ENCODE data around the gene ATP2A3.
"Not testable (repeated sequence)": the region's sequence is repeated elsewhere in the genome, so short reads cannot be mapped to it uniquely, and the experiment has no call there.

The ATP2A3 gene

DNA sequence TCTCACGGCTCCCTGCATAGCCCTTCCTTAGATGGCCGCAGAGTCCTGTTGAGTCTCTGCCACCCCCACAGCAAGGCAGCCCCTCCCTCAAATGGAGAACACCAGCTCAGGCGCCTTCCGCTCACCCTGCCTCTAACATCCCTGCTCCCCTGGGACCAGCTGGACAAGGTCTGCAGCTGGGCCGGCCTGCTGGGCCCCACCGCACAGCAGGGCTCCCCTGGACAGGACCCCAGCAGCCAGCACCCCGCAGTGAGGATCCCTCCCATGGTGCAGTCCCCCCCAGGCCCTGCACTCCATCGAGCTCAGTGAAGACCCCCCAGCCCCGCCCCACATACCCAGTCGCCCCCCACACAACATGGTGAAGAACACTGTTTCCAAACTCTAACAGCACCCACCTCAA is 10.2 kb downstream of the ATP2A3 start:
- no peak for DNase-seq

DNA sequence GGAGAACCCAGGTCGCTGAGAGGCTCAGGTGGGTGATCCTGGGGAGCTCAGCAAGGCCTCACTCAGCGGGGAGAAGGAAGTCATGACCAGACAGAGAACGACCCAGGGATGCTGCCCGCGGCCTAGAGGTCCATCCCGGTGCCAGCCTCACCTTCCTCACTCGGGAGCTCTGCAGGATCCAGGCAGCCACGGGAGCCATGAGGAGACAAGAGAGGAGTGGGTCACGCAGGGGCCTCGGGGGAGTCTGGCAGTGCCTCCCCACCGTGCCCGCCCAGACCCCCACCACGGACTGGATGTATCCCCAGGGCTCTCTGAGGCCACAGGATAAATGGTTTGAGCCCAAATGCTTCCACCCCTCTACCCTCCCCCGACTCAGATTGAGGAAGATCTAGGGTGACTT is 10.7 kb downstream of the ATP2A3 start:
- no peak for DNase-seq

DNA sequence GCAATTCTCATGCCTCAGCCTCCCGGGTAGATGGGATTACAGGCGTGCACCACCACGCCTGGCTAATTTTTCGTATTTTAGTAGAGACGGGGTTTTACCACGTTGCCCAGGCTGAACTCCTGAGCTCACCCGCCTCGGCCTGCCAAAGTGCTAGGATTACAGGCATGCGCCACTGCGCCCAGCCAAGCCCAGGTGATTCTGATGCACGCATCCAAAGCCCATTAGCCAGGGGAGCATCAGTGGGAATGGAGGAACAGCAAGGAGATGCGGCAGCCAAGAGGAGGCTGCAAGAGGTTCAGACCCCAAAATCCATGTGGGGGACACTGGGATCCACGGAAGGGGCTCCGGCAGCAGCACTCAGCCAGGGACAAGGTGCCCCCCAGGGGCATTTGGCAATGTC is 12.1 kb downstream of the ATP2A3 start:
- no peak for DNase-seq

DNA sequence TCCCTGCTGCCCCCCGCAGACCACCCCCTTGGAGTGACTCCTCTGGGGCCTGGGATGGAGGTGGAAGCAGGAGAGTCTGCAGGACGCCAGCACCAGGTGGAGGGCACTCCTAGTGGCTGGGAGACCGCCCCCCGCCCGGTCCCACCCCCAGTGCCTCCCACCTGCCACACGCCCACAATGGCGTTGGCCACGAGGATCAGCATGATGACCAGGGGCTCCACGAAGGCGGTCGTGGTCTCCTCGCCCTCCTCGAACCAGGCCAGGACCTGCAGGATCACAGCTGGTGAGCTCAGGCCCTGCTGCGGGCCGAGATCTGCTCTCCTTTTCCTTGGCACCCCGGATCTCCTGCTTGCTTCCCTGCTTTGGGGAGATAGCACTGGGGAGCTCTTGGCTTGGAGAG is 12.8 kb downstream of the ATP2A3 start:
- DNase-seq, result no peak

DNA sequence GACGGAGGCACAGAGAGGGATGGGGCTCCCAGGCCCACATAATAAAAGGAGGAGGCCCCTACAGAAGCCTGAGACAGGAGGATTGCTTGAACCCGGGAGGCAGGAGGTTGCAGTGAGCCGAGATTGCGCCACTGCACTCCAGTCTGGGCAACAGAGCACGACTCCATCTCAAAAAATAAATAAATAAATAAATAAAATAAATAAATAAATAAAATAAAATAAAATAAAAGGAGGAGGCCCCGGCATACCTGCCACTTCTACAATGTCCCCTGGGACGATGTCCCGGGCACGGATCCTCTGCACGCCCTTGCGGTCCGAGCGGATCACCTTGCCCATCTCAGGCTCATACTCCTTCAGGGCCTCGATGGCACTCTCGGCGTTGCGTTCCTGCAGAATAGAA is 13.2 kb downstream of the ATP2A3 start:
- no peak for DNase-seq

DNA sequence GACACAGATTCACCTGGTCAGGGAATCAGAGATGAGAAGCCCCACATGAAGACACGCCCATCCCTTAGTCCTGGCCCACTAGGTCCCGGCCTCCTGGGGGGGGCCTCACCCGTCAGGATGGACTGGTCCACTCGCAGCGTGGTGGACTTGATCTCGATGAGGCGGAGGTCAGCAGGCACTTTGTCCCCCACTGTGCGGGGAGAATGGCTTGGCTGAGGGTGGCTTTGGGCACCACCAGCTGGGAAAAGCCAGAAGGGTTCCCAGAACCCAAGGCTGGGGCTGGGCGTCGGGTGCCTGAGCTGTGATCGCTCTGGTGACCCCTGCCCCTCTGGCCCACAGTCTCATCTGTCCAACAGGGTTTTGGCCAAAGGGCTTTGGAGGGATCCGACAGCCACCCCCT is 13.7 kb downstream of the ATP2A3 start:
- DNase-seq, result no peak

DNA sequence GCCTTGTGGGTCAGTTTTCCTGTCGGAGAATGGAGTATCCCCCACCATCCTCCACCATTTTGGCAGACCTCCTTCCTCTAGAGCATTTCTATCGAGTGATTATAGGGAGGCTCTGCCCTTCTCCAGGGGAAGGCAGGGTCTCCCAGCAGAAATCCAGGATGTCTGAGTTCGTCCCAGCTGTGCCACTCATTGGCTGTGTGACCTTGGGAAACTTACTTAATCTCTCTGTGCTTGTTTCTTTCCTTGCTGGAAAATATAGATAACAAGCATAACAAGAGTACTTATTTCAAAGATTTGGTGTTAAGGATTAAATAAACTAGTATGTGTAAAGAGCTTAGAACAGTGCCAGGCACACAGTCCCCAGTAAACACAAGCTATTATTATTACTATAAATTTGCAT is 14.8 kb downstream of the ATP2A3 start:
- DNase-seq, result no peak

DNA sequence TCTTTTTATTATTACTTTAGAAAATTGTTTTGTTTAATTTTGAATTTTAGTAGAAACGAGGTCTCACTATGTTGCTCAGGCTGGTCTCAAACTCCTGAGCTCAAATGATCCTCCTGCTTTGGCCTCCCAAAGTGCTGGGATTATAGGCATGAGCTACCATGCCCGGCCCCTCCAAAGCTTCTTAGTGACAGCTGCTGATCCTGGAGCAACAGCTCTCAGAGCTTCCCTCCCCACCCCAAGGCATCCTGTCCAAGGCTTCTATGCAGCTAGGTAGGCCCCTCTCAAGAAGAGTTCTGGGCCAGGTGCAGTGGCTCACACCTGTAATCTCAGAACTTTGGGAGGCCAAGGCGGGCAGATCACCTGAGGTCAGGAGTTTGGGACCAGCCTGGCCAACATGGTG is 15.7 kb downstream of the ATP2A3 start:
- not testable (repeated sequence) for DNase-seq

DNA sequence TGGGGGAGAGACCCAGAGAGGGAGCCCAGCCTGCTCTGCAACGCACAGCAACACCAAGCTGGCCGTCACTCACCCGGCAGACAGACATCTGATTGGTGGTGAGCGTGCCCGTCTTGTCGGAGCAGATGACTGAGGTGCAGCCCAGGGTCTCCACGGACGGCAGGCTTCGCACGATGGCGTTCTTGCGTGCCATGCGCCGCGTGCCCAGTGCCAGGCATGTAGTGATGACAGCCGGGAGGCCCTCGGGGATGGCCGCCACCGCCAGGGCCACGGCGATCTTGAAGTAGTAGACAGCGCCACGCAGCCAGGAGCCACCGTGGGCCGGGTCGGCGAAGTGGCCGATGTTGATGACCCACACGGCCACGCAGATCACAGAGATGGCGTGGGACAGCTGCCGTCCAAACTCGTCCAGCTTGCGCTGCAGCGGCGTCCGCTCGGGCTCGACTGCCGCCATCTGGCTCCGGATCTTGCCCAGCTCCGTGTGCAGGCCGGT is 16.9 kb downstream of the ATP2A3 start:
- DNase-seq, result no peak

DNA sequence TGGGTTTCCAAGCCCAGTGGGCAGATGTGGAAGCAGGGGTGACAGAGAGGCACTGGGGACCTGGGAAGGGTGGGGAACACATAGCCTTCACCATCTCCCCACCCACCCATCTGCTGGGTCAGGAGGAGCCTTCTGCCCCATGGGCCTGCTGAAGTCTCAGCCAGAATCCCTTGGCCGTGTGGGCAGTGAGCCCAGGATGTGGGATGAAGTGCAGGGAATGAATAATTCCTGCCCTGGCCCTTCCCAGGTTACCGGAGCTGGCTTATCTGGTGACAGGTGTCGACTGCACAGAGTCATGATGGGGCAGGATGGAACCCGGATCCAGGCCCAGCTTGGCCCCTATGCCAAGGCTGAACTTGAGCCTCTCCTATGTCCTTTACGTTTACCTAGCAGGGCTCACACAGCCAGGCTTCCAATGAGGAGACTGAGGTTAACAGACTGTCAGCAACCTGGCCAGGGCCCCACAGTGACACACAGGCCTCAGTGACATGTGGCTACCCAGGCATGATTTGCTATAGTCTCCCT is 17.5 kb downstream of the ATP2A3 start:
- no peak for DNase-seq

DNA sequence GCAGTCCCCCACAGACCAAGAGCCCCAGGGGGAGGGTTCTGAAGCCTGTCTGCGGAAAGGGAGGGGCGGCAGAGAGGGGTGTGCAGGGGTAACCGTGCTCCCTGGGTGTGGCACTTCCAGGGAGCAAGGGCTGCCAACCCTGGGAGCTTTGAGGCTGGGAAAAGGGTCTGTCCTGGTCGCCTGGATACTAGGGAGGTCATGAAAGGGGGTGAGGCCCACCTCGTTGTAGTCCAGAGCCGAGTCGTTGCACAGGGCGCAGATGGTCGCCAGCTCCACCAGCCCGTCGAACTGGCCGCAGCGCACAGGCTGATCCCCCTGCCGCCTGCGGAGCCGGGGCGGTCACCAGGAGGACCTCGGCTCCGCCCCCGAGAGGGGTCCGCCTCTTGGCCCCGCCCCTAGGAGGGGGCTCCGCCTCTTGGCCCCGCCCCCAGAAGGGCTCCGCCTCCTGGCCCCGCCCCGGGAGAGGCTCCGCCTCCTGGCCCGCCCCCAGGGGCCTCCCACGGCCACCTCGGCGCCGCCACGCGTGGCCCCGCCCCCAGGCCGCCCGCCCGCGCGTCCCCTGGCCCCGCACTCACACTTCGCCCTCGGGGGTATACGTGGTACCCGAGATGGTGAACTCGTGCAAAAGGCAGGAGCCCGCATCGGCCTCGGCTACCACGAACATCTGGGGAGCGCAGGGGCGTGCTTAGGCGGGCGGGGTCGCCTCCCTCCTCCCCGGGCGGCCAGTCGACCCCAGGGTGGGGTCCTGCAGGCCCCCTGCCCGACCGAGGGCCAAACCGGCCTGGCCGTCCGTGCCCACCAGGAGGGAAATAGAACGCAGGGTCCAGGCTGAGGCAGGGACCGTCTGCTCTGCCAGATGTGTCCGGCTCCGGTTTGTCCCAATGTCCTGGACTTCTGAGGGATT is 19.5 kb downstream of the ATP2A3 start:
- DNase-seq, result peak; percentile 23

DNA sequence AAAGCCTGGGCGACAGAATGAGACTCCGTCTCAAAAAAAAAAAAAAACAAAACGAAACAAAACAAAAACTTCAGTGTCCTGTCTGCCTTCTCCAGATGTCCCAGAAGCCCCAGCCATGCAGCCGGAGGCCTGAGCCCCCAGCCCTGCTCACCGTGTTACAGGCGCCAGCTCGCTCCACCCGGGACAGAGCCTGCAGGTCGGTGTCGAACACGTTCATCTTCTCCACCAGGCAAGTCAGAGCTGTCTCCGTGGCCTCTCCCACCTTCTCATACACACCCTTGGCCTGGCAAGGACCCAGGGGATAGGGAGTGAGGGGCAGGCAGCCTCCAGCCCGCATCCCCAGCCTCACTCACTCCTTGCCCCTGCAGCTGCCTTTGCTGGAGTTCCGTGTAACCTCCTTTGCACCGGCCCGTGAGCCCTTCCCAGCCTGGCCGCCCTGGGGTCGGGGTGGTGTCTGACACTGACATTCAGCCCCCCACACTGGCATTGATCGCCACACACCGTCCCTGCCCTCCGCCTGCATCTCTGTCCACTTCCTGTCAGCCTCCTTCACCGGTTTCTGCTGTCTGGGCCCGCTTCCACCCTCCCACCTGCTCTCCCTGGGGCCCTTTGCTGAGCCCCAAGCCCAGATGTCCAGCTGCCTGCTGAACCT is 20.9 kb downstream of the ATP2A3 start:
- no peak for DNase-seq

DNA sequence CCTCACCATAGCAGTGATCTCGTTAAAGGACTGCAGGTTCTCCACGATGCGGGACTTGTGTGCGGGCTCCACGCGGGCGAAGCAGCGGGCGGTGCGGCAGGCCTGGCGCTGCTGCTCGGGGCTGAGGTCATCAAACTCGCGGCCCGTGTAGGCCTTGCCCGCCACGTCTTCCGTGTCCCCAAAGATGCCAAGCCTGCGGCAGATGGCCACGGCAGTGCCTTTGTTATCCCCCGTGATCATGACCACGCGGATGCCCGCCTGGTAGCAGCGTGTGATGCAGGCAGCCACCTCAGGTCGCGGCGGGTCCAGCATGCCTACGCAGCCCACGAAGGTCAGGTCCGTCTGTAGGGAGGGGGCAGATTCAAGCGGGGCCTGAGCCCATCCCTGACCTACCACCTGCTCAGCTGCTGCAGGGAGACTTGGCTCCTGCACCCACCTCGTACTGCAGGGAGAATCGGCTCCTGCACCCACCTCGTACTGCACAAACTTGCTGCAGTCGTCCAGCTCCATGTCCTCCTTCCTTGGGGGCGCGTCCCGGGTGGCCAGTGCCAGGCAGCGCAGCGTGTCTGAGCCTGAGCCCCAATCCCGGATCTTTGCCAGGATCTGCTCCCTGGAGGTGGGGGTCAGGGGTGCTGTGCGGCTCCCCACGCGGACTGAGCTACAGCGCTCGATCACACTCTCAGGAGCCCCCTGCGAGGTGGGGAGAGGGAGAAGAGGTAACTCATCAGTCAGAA is 23.1 kb downstream of the ATP2A3 start:
- no peak for DNase-seq

DNA sequence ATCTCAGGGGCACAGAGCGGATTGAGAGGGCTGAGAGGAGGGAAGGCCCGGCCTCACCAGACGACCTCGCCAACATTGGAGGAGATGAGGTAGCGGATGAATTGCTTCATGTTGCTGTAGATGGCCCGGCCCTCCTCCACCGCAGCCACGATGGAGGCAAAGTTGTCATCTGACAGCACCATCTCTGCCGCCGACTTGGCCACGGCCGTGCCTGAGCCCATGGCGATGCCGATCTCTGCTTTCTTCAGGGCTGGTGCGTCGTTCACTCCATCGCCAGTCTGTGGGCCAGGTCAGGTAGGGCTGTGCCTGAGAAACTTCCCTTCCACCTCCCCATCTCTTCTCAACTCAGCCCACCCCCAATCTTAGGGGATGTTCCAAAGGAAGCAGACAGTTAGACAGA is 26.9 kb downstream of the ATP2A3 start:
- no peak for DNase-seq

DNA sequence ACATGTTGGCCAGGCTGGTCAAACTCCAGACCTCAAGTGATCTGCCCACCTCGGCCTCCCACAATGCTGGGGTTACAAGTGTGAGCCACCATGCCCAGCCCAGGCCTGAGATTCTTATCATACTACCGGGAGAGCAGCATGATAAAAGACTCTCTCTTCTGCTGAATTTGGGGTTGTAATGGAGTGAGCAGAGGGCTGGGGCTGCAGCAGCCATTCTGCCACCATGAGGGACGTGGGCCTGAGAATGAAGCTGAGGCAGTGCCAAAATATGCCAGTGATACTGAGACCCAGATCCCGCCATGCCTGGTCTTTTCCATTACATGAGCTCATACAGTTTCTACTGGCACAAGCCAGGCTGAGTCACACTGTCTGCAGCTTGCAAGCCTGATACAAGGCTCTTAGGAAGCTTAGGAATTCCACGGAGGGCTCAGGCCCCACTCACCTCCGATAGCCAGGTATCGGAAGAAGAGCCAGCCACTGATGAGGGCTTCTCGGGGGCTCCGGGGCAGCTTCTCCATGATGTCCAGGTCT is 28.3 kb downstream of the ATP2A3 start:
- no peak for DNase-seq

DNA sequence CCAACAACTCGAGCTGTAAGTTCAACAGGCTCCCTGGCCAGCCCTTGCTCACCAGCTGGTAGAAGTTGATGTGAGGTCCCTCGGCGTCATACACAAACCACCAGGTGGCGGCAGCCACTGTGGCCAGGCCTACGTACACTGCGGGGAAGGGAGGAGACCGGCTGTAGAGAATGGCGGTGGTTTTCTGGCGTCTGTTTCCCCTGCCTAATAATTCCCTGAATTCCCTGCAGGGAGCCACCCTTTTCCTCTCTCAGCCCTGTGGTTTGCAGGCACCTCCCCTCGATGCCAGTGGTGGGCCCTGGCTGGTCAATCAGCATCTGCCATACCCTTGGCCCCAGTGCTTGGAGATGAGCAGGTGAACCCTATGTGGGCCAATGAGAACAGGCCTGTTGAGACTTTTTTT is 29.1 kb downstream of the ATP2A3 start:
- no peak for DNase-seq

DNA sequence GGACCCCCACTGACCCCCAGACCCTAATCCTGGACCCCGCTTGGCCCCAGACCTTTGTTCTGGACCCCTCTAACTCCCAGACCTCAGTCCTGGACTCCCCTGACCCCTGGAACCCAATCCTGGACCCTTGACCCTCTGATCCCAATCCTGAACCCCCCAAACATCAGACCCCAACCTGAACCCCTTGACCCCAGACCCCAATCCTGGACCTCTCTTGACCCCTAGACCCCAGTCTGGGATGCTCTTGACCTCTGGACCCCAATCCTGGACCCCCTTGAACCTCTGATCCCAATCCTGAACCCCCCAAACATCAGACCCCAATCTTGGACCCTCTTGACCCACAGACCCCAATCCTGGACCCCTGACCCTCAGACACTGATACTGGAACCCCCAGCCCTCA is 34.5 kb downstream of the ATP2A3 start:
- DNase-seq, result no peak

DNA sequence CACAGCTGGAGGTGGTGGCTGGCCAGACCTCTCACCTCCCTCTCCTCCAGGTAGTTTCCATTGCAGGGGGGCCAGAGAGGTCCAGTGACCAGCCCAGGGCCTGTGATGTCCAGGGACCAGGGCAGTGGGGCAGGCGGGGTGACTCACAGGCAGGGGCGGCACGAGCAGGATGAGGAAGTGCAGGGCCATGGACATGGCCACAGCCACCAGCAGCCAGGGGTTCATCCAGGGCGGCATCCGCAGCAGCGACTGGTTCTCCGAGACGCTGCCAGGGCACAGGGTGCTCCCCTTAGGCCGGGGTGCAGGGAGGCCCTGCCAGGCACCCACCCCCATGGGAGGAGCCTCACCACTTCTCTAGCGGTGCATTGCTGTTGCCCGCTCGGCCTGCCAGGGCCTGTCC is 35.1 kb downstream of the ATP2A3 start:
- DNase-seq, result no peak

DNA sequence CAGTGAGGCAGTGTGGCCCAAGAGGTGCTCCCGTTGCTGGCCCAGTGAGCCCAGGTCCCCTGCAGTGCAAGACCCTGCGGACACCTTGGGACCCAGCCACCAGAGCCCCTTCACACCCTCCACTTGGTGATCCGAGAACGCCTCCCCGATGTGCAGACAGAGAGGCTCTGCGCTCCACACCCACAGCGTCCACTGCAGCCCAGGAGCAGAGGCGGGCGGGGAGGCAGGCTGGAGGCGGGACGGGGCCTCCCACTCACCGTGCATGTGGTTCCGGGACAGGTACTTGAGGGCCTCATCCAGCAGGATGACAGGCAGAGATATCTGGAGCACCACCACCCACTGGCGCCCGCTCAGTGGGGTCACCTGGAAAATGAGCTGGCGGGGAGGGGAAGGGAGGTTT is 35.8 kb downstream of the ATP2A3 start:
- no peak for DNase-seq

DNA sequence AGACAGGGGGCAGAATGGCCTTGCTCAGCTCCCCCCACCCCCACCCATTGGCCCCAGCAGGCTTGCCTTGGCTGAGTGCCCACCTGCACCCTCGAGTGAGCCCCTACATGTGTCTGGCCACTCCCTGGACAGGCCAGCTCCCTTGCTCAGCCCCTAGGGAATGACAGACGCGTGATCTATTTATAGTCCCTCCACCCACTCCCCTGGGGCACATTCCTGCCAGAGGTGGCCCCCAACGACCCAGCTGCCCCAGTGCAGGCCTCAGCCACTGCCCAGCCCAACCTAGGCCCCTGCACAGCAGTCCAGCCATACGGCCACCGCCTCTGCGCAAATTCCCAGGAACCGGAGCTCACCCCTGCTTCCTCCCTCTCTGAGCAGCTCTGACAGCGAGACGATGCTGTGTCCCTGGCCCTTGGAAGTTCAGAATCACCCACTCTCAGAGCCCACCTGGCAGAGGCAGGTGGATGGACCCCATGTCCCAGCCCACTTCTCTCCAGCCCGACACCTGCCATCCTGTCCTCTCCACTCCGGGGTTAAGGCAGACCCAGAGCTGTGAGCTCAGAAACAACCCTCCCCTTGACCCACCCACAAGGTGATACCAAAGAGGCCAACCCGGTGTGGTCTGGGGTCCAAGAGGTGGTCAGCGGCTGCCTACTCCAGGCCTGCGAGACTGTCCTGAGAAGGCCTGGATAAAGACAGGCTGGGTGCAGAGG is 36.5 kb downstream of the ATP2A3 start:
- DNase-seq, result no peak

DNA sequence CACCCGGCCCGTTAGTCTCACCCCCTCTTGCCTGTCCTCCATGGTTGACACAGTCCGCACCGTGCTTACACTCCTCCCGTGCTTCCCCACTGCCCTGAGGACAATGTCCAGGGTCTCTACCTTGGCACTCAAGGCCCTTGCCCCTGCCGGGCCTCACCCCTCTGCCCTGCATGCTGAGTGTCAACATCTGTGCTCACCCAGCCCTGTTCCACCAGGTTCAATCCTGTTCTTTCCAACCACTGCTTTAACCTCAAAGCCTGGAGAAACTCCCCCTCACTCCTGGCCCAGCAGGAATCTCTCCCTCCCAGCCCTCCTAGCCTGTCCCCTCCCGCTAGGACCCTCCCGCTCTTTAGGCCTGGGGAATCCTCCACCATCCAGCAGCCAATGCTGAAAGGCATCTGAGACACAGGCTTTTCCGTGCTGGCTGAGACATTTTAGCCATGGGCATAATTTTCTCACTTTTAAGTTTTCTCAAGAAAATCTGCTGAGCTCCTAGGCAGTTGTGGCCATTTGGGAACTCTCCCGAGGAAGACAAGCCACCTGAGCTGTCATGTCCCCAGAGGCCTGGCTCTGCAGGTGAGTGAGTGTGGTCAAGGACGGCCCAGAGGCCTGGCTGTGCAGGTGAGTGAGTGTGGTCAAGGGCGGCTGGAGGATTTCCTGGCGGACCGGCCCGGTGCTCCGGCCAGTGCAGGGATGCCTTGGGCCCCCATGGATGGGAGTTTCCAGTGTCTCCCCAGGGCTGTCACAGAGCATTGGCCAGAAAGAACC is 37.2 kb downstream of the ATP2A3 start:
- DNase-seq, result no peak

All from stimulated activated CD4-positive, alpha-beta T cell treated with anti-CD3 and anti-CD28 coated beads, Interleukin-4, amount 100 ng/mL, for 24 hours (primary cell).